ENCODE data around the gene MEST. TPM values are rescaled to one million over a fixed set of nuclear protein-coding genes. Genes with fewer than 3 reads are reported as not detected.

Gene MEST
- total and polyA plus RNA-seq, 2 donors (not counting 3 experiments of a cell fraction or from before 2014, with no cell fraction given): 46.7 to 52.6 TPM

- intact Hi-C loops (cut with micrococcal nuclease): no loop called here
- Histone ChIP-seq H4K20me1 (replicated peaks; ENCODE audit: control insufficient read depth, extremely low read depth, insufficient read depth, low read length) (no peaks in the 10 kb centered on the region), H3K9ac (replicated peaks; ENCODE audit: extremely low read depth, insufficient read depth, low read length) (no peak overlapping the region), H3K4me1 (ENCODE audit: control insufficient read depth, extremely low read depth, insufficient read depth, low read length) (peaks cover 7% of the 10 kb centered on the region), H3K9me1 (replicated peaks; ENCODE audit: control insufficient read depth, extremely low read depth, insufficient read depth, low read length) (no peaks in the 10 kb centered on the region), H3K4me3 (replicated peaks in 1 of 3; ENCODE audit: insufficient read depth in 1 of 3, low read depth in 1 of 3, low read length in 3 of 3) (no peak overlapping the region), H3K36me3 (ENCODE audit: control insufficient read depth in 2 of 2, extremely low read depth in 1 of 2, insufficient read depth in 2 of 2, low read length in 2 of 2) (no peaks in the 10 kb centered on the region), H3K4me2 (ENCODE audit: insufficient read depth, low read length) (no peak overlapping the region), H3K79me2 (ENCODE audit: control insufficient read depth, insufficient read depth, low read length) (no peaks in the 10 kb centered on the region), H2AFZ (ENCODE audit: low read depth, low read length) (no peak overlapping the region), H3K9me3 (replicated peaks; ENCODE audit: control insufficient read depth, insufficient read depth, low read length) (no peaks in the 10 kb centered on the region), H3K27me3 (ENCODE audit: control insufficient read depth in 2 of 2, insufficient read depth in 2 of 2, low read length in 2 of 2) (peaks cover 4 to 7% of the 10 kb centered on the region in 2 experiments), H3K27ac (ENCODE audit: insufficient read depth, low read depth, low read length) (no peak overlapping the region)
- ChIA-PET CTCF (no interaction called here), POLR2A (no interaction called here)
- TF ChIP-seq JUN (IDR thresholded peaks at IDR 0.05; ENCODE audit: borderline replicate concordance, insufficient read depth, insufficient read length, low read depth): no peak
- TF ChIP-seq CTCF (IDR thresholded peaks at IDR 0.05; ENCODE audit: extremely low read depth in 1 of 2, insufficient read depth in 1 of 2, low read depth in 1 of 2, low read length in 2 of 2): no peak
- no peak for TF ChIP-seq POLR2AphosphoS5 (IDR thresholded peaks at IDR 0.05; ENCODE audit: insufficient read depth, low read depth, low read length)
- no peak for TF ChIP-seq MYC (IDR thresholded peaks at IDR 0.05; ENCODE audit: low read depth, low read length)
- no peak for TF ChIP-seq GATA2 (IDR thresholded peaks at IDR 0.05; ENCODE audit: insufficient read depth, insufficient read length, low read depth, low read length)
- TF ChIP-seq MAX (IDR thresholded peaks at IDR 0.05; ENCODE audit: insufficient read depth, insufficient read length): no peak
- no peak for TF ChIP-seq EZH2 (IDR thresholded peaks at IDR 0.05; ENCODE audit: borderline replicate concordance, low read depth, low read length, severe bottlenecking)
- TF ChIP-seq FOS (IDR thresholded peaks at IDR 0.05; ENCODE audit: borderline replicate concordance, insufficient read depth, low read length): no peak
- no peak for TF ChIP-seq POLR2A (IDR thresholded peaks at IDR 0.05; ENCODE audit: low read depth, low read length)
- FAIRE-seq: no peak
- dilution Hi-C loops (cut with MboI; ENCODE audit: extremely low pct_ligation_motif_present, low sequenced_read_pairs): no loop called here
- no TSS peak for BruUV-seq (replicated peaks)
- DNase-seq (ENCODE audit: low read depth, low spot score): no peak
Observed at GRCh38 chr7:130481898-130482297, 10.0 kb upstream of the MEST start.
